GM19240 (cell line): Measurements from ENCODE around the gene MAP1B.

ENCODE experiments used
- DNase-seq: peaks from one replicate; pipeline ENCODE4 v3.0.0; 2011; ENCODE audit warnings: low spot score; ENCODE audit not compliant: insufficient read length

The MAP1B gene

GRCh38 chr5:72133212-72133990 lies 26.1 kb downstream of the MAP1B start:
- no peak for DNase-seq

DNA sequence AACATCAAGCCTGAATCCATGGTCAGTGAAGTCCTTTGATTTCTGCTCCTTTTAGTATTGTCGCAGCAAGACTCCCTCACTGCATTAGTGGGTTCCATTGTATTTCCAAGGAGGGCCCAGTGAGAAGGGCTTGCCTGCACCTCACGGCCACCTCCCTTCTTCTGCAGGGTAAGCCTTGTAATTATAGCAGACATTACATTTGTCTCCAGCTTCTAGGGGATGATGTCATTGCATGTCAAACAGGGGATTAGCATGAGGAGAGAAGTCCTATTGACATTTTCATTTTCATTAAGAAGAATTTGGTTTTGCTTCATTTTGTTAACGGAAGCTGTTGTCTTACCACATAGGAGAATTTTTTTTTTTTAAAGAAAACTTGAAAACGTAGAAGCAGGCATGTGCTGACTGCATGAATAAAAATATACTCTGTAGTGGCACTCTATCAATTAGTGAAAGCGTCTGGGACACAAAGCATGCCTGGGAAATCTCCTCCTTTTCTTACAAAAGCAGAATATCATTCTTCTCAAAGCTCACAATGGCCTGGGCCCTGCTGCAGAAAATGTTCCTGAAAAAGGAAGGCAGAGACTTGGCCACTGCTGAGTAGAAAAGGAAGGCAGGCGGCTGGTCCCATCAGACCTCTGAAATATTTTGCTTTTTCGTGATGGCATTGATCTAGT lies 27.1 kb downstream of the MAP1B start:
- no peak for DNase-seq

DNA sequence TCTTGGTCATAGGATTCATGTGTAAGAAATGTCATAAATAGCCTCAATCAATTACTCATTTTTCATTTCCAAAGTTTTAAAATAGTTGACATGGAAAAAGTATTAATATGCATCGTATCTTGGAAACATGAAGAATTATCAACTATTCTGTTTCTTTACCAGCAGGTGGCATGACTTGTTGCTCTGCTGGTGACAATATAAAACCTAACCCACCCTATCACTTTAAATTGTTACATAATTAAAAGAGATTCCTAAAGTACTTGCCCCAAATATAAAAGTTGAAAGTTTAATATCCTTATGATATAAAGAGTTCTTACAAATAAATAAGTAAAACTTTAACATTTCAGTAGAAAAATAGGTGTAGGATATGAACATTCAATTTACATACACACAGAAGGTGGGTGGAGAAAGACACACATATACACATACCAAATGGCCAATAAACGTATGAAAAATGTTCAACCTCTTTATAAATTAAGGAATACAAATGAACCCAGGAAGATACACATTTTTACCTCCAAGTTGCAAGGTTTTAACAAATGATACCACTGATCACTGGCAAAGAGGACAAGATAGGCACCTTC lies 30.6 kb downstream of the MAP1B start:
- no peak for DNase-seq

DNA sequence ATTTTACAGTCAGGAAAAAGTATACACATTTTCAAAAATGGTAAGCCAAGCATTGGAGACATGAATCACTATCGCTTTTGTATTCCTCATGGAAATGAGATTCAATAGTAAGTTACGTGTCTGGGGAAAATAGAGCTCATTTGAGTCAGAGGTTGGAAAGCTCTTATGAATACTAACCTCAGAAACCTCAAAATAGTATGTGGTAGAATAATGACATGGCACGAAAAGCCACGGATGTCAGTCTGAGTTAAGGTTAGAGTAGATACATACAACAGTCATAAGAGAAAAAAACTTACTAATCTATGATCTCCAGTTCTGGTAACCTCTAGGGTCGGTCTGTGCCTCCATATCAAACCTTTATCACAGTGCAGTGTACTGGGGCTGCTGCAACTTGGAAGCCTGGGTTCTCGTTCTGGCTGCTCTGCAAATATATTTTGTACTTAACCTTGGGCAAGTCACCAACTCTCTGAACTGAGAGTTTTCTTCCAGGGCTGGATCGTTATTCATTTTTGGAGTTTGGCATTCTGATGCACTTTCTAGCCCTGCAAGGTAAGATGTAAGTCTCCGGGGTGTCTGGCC lies 31.8 kb downstream of the MAP1B start:
- no peak for DNase-seq

DNA sequence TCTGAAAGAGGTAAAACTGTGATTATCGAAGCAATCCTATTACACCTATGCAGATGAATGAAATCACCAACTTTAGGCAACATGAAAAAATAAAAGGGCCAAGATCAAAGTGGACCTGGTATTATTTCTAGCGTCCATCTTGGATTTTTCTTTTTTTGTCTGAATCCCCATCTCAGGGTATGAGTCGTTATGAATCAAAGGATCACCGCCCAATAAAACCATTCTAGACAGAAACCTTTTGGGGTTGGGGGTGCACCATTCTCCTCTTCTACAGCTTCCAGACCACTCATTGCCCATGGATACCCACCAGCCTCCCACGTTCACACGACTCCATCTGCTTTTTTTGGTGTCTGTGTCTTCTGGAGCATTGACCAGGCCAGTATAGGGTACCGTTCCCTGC lies 33.4 kb downstream of the MAP1B start:
- DNase-seq: no peak

DNA sequence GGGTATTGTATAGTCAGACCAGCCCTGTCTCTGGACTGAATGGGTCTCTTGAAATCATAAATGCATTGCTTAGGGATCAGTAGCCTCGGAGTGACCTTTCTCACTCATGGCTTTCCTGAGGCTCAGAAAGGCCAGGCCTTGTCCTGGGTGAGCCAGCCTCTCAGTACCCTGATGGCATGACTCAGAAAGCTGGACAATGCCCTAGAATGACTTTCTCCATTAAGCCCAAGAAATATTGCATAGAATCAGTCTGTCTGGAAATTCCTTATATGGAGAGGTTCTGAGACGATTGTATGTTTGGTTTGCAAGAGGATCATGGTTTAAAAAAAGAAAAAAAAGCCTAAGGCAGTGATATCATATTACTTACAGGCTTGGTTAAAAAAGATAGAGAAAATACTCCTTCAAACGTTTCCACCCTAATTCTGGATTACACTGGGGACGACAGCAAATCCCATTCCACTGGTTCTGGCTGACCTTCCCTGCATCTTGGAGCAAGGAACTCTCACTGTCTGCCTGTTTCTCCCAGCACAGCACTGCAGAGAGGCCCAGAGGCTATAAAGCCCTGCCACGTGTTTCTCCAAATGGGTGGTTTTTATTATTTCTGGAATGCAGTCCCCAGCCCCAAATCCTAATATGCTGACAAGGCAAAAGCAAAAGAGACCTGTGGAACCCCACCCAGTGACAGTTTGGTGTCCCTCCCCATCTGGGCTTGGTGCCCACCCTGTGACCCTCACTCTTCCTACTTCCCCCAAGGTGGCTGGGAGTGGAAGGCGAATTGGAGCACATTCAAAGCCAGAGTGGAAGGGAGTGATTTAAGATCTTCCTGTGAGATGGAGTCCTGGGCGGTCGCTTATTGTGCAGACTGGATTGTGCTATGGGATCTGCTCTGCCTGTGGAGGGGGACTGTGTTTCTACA lies 34.4 kb downstream of the MAP1B start:
- no peak for DNase-seq

- DNase-seq: no peak
Observed at GRCh38 chr5:72144762-72145161, 37.5 kb downstream of the MAP1B start.

GRCh38 chr5:72145348-72145747 lies 38.1 kb downstream of the MAP1B start:
- DNase-seq: no peak

GRCh38 chr5:72146056-72146455 lies 38.8 kb downstream of the MAP1B start:
- DNase-seq: no peak

GRCh38 chr5:72147569-72147968 lies 40.3 kb downstream of the MAP1B start:
- DNase-seq: no peak

DNA sequence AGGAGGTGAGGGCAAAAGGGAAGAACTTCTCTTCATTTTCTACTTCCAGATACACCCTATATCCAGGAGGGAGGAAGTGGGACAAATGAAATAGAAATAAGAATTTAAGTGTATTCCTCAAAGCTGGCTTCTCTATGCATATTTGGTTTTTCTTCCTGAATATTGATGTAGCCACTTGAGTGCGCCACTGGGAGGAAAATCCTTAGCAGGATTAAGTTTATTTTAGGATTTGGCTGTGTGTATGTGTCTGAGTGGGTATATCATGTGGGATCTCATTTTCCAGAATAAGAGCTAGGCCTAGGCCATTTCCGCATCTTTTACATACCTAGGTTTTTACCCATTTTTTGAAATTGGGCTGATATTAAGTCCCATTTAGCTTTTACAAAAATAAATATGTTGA lies 42.5 kb downstream of the MAP1B start:
- DNase-seq: no peak

- no peak for DNase-seq
Observed at GRCh38 chr5:72151169-72151568, 43.9 kb downstream of the MAP1B start.

- no peak for DNase-seq
Observed at GRCh38 chr5:72151646-72152045, 44.4 kb downstream of the MAP1B start.

- no peak for DNase-seq
Observed at GRCh38 chr5:72152545-72152944, 45.3 kb downstream of the MAP1B start.

DNA sequence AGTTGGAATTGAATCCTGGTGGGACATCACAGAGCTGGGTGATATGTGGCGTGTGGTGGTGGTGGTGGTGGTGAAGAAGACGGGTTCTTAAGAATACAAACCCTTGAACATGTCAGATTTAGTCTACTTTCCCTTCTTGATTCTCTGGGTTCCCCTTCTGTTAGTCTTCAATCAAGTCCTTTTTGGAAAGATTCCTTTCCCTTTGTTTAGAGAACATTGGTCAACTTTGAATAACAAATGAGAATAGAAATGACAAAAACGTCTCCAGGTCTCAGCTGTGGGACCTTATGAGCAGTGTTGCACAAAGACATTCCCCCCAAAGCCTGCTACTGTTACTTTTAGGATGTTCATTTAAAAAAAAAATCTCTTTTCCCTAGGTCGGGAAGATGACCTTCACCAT lies 46.3 kb downstream of the MAP1B start:
- DNase-seq: no peak

- no peak for DNase-seq
Observed at GRCh38 chr5:72154076-72154756, 46.9 kb downstream of the MAP1B start.

DNA sequence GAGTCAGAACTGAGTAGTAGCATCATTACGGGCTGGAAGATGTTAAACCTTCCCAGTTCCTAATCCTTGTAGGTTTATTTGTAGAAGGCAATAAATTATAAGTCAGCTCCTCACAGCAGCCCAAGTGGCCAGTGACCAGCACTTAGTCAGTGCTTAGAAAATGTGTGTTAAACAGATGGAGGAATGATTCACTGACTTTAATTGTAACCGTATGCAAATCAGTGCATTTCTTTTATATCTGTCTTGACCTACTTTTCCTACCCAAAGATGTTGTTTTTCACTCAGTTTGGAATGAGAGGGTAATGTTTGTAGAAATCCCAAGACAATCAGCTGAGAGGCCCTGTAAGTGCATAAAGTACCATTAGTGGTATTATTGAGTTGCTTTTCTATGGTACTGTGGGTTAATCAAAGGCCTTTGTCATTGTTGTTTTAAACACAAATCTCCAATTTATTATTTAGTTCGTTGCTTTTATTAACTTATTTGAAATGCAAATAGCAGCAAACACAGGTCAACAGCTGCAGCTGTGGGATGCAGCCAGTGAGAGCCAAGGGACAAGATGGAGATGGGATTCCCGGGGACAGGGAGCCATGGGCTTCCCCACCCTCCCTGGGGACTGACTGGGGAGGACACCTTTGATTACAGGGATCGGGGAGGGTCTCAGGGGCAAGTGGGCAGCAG lies 49.8 kb downstream of the MAP1B start:
- no peak for DNase-seq

DNA sequence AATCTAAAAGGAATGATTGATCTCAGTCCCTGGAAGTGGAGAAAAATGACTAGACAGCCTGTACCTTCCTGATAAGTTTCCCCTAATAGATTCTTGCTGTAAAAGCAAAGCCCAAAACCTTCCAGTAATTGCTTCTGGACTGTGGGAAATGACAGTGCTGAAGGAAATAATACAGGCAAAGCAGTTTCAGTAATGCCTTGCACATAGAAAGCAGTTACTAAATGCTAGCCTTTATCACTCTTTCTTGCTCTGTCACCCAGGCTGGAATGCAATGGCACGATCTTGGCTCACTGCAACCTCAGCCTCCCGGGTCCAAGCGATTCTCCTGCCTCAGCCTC lies 50.3 kb downstream of the MAP1B start:
- DNase-seq: no peak

- DNase-seq: no peak
Observed at GRCh38 chr5:72159501-72159911, 52.2 kb downstream of the MAP1B start.

DNA sequence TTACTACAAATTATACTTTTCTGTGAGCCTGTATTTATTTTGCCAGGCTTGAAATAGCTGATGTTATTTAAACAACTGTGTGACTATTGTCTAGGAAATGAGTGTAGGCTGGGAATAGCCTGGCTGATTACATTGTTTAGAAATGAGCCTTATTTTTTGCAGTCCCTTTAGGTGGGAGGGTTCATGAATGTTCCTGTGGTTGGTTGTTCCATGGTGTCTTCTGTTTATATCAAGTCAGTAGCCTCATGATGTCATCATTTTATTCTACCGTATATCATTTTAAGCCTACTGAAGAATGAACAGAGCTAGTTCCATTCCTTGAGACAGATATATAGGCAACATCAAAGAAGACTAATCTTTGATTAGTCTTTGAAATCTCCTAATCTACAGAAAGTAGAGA lies 53.1 kb downstream of the MAP1B start:
- no peak for DNase-seq
